HG03575 (cell line): ENCODE data around the gene STRN3.
"Not testable (repeated sequence)": the region's sequence is repeated elsewhere in the genome, so short reads cannot be mapped to it uniquely, and the experiment has no call there.

Experiments
- ATAC-seq: cut with Tn5 transposase; IDR thresholded peaks from one replicate; pipeline ENCODE4 v1.9.1; 2021; ENCODE audit not compliant: unreplicated experiment, insufficient number of reproducible peaks, low FRiP score; ENCODE audit errors: extremely low read depth

The STRN3 gene

GRCh38 chr14:31026077-31026449 is at the start of gene STRN3:
Gene STRN3, minus strand, starts transcription at chr14:31026379. Its CDS starts 194 bp downstream, at chr14:31026185.
- no peak for ATAC-seq

GRCh38 chr14:31075144-31075543 is 49.0 kb upstream of the STRN3 start:
- no peak for ATAC-seq

- ATAC-seq = no peak
These were observed 45.0 kb upstream of the STRN3 start for GRCh38 chr14:31071151-31071550.

- ATAC-seq = no peak
These were observed 44.3 kb upstream of the STRN3 start for GRCh38 chr14:31070431-31070830.

- ATAC-seq = no peak
These were observed 43.2 kb upstream of the STRN3 start for GRCh38 chr14:31069343-31069742.

GRCh38 chr14:31068235-31068634 is 42.1 kb upstream of the STRN3 start:
- no peak for ATAC-seq

- not testable (repeated sequence) for ATAC-seq
These were observed 36.7 kb upstream of the STRN3 start for GRCh38 chr14:31062908-31063307.

- no peak for ATAC-seq
These were observed 34.2 kb upstream of the STRN3 start for GRCh38 chr14:31060253-31060875.

- ATAC-seq = no peak
These were observed 33.2 kb upstream of the STRN3 start for GRCh38 chr14:31059152-31059924.

GRCh38 chr14:31057701-31058364 is 31.7 kb upstream of the STRN3 start:
- no peak for ATAC-seq

- no peak for ATAC-seq
These were observed 30.9 kb upstream of the STRN3 start for GRCh38 chr14:31057035-31057434.

GRCh38 chr14:31052905-31053586 is 26.9 kb upstream of the STRN3 start:
- ATAC-seq = not testable (repeated sequence)

GRCh38 chr14:31051511-31051910 is 25.3 kb upstream of the STRN3 start:
- no peak for ATAC-seq

- ATAC-seq = no peak
These were observed 24.8 kb upstream of the STRN3 start for GRCh38 chr14:31051023-31051422.

GRCh38 chr14:31047503-31047902 is 21.3 kb upstream of the STRN3 start:
- no peak for ATAC-seq

- no peak for ATAC-seq
These were observed 19.4 kb upstream of the STRN3 start for GRCh38 chr14:31045501-31046080.

- no peak for ATAC-seq
These were observed 17.2 kb upstream of the STRN3 start for GRCh38 chr14:31043379-31043778.

GRCh38 chr14:31042893-31043292 is 16.7 kb upstream of the STRN3 start:
- not testable (repeated sequence) for ATAC-seq

- no peak for ATAC-seq
These were observed 16.1 kb upstream of the STRN3 start for GRCh38 chr14:31042300-31042699.
